GM23338 (cell line): ENCODE data around the gene ITPR2.
A peak's percentile ranks its signal among the peaks of the same experiment; 100 is the strongest.

Experiments used
- CREB1 ChIP-seq: fragments of 250-450 bp; sonication (Bioruptor Pico); IDR thresholded peaks from 2 replicates; pipeline ENCODE4 v1.5.0; 2020; ENCODE audit warnings: low read depth, mild to moderate bottlenecking, moderate library complexity
- EZH2 ChIP-seq: fragments of 200-600 bp; sonication (generic); IDR thresholded peaks from one replicate; pipeline ENCODE4 v1.8.0; 2017; ENCODE audit warnings: antibody characterized with exemption, mild to moderate bottlenecking, low read depth; ENCODE audit not compliant: unreplicated experiment
- EZH2phosphoT487 ChIP-seq: fragments of 200-600 bp; sonication (generic); IDR thresholded peaks from one replicate; pipeline ENCODE4 v1.8.1; 2018; ENCODE audit warnings: antibody characterized with exemption; ENCODE audit not compliant: unreplicated experiment
- JUNB ChIP-seq: IDR thresholded peaks from one replicate; pipeline ENCODE4 v1.6.1; 2016; ENCODE audit warnings: antibody characterized with exemption; ENCODE audit not compliant: unreplicated experiment
- NANOG ChIP-seq: IDR thresholded peaks from 2 replicates; pipeline ENCODE4 v1.6.1; 2016; ENCODE audit warnings: antibody characterized with exemption, borderline replicate concordance
- POLR2AphosphoS5 ChIP-seq: IDR thresholded peaks from 2 replicates; pipeline ENCODE4 v1.6.1; 2016; ENCODE audit warnings: antibody characterized with exemption, low read depth
- STAT1 ChIP-seq: IDR thresholded peaks from one replicate; pipeline ENCODE4 v1.6.1; 2016; ENCODE audit warnings: antibody characterized with exemption; ENCODE audit not compliant: unreplicated experiment
- ZNF114 ChIP-seq: fragments of 250-450 bp; sonication (Bioruptor Pico); IDR thresholded peaks from 2 replicates; pipeline ENCODE4 v1.5.0; 2020; ENCODE audit warnings: mild to moderate bottlenecking, moderate library complexity
- TF ChIP-seq, protein P1 (sequence below), 2 experiments: fragments of 200-600 bp in 1 of 2; sonication (generic) in 1 of 2; conservative IDR thresholded peaks; 2 replicates each; pipeline versions ENCODE4 v1.5.1 to v1.6.1; 2016 to 2017; ENCODE audit warnings: antibody characterized with exemption in 2 of 2, low read depth in 2 of 2, mild to moderate bottlenecking in 2 of 2, moderate library complexity in 1 of 2
- TF ChIP-seq, protein P2 (sequence below): IDR thresholded peaks from one replicate; pipeline ENCODE4 v1.6.1; 2018; ENCODE audit warnings: antibody characterized with exemption; ENCODE audit not compliant: unreplicated experiment
- TF ChIP-seq, protein P3 (sequence below): fragments of 250-450 bp; sonication (Bioruptor Pico); IDR thresholded peaks from 2 replicates; pipeline ENCODE4 v1.5.0; 2020; ENCODE audit warnings: mild to moderate bottlenecking, moderate library complexity

DNA sequence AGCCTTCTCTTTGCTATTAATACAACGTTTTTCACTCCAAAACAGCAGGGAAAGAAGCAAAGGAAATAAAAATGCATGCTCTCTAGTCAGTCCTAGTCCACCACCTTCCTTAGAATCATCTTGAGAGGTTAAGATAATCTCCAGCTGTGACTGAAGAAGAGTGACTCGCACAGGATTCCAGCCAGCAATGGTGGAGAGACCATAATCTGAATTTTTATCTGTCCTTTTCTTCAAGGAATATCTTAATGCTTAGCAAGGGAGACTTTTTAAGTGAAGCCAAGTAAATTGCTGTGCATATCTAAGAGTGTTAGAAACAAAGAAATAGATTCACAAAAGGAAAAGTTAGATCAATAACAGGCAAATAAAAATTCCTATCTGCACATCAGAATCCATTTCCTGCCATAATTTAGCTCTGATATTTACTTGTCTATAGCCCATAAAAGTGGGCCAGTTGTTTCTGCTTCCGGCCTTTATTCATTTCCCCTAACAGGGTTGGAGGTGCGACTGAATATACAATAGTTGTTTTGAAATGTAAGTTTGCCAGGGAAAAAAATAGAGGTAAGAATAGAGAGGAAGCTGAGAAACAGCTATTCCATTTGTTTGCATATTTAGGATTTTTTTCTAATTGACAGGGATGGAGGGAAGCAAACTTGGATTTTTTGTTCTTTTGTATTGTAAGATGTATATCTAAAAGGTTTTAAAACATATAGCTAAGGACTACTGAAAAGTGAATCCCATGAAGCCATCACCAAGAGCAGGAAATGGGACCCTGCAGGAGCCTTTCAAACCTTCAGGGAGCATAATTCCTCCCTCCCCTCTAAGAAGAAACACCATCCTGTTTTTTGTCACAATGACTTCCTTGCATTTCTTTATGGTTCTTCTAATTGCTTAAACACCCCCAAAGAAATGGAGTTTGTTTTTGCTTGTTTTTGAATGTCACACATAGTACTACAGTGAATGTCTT lies 154.0 kb downstream of the ITPR2 start:
- TF ChIP-seq, protein P1, sequence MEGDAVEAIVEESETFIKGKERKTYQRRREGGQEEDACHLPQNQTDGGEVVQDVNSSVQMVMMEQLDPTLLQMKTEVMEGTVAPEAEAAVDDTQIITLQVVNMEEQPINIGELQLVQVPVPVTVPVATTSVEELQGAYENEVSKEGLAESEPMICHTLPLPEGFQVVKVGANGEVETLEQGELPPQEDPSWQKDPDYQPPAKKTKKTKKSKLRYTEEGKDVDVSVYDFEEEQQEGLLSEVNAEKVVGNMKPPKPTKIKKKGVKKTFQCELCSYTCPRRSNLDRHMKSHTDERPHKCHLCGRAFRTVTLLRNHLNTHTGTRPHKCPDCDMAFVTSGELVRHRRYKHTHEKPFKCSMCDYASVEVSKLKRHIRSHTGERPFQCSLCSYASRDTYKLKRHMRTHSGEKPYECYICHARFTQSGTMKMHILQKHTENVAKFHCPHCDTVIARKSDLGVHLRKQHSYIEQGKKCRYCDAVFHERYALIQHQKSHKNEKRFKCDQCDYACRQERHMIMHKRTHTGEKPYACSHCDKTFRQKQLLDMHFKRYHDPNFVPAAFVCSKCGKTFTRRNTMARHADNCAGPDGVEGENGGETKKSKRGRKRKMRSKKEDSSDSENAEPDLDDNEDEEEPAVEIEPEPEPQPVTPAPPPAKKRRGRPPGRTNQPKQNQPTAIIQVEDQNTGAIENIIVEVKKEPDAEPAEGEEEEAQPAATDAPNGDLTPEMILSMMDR (conservative IDR thresholded peaks at IDR 0.05; ENCODE audit: low read depth in 2 of 2), result no peak
- TF ChIP-seq POLR2AphosphoS5 (no peak), EZH2phosphoT487 (no peak), EZH2 (no peak), JUNB (no peak), NANOG (peak; percentile 82), ZNF114 (CRISPR knock-in tag) (no peak), CREB1 (CRISPR knock-in tag) (no peak), STAT1 (no peak)
- TF ChIP-seq, protein P2, sequence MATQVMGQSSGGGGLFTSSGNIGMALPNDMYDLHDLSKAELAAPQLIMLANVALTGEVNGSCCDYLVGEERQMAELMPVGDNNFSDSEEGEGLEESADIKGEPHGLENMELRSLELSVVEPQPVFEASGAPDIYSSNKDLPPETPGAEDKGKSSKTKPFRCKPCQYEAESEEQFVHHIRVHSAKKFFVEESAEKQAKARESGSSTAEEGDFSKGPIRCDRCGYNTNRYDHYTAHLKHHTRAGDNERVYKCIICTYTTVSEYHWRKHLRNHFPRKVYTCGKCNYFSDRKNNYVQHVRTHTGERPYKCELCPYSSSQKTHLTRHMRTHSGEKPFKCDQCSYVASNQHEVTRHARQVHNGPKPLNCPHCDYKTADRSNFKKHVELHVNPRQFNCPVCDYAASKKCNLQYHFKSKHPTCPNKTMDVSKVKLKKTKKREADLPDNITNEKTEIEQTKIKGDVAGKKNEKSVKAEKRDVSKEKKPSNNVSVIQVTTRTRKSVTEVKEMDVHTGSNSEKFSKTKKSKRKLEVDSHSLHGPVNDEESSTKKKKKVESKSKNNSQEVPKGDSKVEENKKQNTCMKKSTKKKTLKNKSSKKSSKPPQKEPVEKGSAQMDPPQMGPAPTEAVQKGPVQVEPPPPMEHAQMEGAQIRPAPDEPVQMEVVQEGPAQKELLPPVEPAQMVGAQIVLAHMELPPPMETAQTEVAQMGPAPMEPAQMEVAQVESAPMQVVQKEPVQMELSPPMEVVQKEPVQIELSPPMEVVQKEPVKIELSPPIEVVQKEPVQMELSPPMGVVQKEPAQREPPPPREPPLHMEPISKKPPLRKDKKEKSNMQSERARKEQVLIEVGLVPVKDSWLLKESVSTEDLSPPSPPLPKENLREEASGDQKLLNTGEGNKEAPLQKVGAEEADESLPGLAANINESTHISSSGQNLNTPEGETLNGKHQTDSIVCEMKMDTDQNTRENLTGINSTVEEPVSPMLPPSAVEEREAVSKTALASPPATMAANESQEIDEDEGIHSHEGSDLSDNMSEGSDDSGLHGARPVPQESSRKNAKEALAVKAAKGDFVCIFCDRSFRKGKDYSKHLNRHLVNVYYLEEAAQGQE, result no peak
- TF ChIP-seq, protein P3, sequence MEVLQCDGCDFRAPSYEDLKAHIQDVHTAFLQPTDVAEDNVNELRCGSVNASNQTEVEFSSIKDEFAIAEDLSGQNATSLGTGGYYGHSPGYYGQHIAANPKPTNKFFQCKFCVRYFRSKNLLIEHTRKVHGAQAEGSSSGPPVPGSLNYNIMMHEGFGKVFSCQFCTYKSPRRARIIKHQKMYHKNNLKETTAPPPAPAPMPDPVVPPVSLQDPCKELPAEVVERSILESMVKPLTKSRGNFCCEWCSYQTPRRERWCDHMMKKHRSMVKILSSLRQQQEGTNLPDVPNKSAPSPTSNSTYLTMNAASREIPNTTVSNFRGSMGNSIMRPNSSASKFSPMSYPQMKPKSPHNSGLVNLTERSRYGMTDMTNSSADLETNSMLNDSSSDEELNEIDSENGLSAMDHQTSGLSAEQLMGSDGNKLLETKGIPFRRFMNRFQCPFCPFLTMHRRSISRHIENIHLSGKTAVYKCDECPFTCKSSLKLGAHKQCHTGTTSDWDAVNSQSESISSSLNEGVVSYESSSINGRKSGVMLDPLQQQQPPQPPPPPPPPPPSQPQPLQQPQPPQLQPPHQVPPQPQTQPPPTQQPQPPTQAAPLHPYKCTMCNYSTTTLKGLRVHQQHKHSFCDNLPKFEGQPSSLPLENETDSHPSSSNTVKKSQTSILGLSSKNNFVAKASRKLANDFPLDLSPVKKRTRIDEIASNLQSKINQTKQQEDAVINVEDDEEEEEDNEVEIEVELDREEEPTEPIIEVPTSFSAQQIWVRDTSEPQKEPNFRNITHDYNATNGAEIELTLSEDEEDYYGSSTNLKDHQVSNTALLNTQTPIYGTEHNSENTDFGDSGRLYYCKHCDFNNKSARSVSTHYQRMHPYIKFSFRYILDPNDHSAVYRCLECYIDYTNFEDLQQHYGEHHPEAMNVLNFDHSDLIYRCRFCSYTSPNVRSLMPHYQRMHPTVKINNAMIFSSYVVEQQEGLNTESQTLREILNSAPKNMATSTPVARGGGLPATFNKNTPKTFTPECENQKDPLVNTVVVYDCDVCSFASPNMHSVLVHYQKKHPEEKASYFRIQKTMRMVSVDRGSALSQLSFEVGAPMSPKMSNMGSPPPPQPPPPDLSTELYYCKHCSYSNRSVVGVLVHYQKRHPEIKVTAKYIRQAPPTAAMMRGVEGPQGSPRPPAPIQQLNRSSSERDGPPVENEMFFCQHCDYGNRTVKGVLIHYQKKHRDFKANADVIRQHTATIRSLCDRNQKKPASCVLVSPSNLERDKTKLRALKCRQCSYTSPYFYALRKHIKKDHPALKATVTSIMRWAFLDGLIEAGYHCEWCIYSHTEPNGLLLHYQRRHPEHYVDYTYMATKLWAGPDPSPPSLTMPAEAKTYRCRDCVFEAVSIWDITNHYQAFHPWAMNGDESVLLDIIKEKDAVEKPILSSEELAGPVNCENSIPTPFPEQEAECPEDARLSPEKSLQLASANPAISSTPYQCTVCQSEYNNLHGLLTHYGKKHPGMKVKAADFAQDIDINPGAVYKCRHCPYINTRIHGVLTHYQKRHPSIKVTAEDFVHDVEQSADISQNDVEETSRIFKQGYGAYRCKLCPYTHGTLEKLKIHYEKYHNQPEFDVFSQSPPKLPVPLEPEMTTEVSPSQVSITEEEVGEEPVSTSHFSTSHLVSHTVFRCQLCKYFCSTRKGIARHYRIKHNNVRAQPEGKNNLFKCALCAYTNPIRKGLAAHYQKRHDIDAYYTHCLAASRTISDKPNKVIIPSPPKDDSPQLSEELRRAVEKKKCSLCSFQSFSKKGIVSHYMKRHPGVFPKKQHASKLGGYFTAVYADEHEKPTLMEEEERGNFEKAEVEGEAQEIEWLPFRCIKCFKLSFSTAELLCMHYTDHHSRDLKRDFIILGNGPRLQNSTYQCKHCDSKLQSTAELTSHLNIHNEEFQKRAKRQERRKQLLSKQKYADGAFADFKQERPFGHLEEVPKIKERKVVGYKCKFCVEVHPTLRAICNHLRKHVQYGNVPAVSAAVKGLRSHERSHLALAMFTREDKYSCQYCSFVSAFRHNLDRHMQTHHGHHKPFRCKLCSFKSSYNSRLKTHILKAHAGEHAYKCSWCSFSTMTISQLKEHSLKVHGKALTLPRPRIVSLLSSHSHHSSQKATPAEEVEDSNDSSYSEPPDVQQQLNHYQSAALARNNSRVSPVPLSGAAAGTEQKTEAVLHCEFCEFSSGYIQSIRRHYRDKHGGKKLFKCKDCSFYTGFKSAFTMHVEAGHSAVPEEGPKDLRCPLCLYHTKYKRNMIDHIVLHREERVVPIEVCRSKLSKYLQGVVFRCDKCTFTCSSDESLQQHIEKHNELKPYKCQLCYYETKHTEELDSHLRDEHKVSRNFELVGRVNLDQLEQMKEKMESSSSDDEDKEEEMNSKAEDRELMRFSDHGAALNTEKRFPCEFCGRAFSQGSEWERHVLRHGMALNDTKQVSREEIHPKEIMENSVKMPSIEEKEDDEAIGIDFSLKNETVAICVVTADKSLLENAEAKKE, result peak; percentile 77
